ENCODE results near the gene GGN. TPM values are rescaled to one million over a fixed set of nuclear protein-coding genes. Genes with fewer than 3 reads are reported as not detected.

Gene GGN
- total RNA-seq, 1 donor from 2014 or later: 1.8 TPM

GRCh38 chr19:38391911-38392464, 4.2 kb upstream of the GGN start:
- TF ChIP-seq, protein P1, sequence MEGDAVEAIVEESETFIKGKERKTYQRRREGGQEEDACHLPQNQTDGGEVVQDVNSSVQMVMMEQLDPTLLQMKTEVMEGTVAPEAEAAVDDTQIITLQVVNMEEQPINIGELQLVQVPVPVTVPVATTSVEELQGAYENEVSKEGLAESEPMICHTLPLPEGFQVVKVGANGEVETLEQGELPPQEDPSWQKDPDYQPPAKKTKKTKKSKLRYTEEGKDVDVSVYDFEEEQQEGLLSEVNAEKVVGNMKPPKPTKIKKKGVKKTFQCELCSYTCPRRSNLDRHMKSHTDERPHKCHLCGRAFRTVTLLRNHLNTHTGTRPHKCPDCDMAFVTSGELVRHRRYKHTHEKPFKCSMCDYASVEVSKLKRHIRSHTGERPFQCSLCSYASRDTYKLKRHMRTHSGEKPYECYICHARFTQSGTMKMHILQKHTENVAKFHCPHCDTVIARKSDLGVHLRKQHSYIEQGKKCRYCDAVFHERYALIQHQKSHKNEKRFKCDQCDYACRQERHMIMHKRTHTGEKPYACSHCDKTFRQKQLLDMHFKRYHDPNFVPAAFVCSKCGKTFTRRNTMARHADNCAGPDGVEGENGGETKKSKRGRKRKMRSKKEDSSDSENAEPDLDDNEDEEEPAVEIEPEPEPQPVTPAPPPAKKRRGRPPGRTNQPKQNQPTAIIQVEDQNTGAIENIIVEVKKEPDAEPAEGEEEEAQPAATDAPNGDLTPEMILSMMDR (conservative IDR thresholded peaks at IDR 0.05; ENCODE audit: low read depth, low read length): no peak
- no peak for DNase-seq (ENCODE audit: low read depth)
- no peak overlapping the region for H3K4me3 ChIP-seq (ENCODE audit: low read depth, low read length)

GRCh38 chr19:38389957-38390924, 2.4 kb upstream of the GGN start:
- peak overlapping the region; percentile 100 for H3K4me3 ChIP-seq (ENCODE audit: low read depth, low read length)
- no peak for DNase-seq (ENCODE audit: low read depth)
- TF ChIP-seq, protein P1 (conservative IDR thresholded peaks at IDR 0.05; ENCODE audit: low read depth, low read length): no peak

GRCh38 chr19:38389101-38389925, 1.5 kb upstream of the GGN start:
- no peak for DNase-seq (ENCODE audit: low read depth)
- peak overlapping the region; percentile 100 for H3K4me3 ChIP-seq (ENCODE audit: low read depth, low read length)
- TF ChIP-seq, protein P1 (conservative IDR thresholded peaks at IDR 0.05; ENCODE audit: low read depth, low read length): no peak

DNA sequence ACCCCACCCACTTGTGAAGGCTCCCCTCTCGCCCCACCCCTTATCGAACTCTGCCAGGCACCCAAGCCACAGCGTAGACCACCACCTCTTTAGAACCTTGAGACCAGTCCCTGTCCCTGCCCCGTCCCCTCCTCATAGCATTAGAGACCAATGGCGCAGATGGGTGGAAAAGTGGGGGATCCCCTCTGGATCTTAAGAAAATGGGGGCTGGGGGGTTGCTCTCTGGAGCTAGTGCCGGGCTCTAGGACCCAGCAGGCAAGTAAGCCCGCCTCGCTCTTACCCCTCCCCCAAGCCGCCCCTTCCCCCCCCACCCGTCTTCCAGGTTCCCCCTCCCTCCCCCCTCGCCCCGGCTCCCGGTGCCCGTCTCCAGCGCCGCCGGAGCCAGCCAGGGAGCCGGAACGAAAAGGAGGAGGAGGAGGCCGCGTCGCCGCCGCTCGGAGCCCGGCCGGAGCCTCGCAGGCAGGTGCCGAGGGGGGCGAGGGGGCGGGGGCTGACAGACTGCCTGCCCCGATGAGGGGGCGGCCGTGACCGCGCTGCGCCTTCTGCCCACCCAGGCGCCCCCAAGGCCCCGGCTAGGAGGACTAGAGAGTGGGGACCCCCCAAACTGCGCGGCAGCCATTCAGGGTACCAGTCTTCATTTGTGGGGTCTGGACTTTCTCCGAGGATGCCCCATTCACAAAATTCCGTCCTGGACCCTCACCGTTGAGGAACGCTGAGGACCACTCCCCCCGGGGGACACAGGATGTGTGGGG, 691 bp upstream of the GGN start, which contains the start of gene SPRED3:
TSS of gene SPRED3 (plus strand) at position 349 of the 752 bp plus-strand sequence. CDS start 1,606 bp downstream, outside the sequence.
- no peak for DNase-seq (ENCODE audit: low read depth)
- TF ChIP-seq, protein P1 (conservative IDR thresholded peaks at IDR 0.05; ENCODE audit: low read depth, low read length): no peak
- peak within 1 kb of the TSS; percentile 100 for H3K4me3 ChIP-seq (ENCODE audit: low read depth, low read length)

DNA sequence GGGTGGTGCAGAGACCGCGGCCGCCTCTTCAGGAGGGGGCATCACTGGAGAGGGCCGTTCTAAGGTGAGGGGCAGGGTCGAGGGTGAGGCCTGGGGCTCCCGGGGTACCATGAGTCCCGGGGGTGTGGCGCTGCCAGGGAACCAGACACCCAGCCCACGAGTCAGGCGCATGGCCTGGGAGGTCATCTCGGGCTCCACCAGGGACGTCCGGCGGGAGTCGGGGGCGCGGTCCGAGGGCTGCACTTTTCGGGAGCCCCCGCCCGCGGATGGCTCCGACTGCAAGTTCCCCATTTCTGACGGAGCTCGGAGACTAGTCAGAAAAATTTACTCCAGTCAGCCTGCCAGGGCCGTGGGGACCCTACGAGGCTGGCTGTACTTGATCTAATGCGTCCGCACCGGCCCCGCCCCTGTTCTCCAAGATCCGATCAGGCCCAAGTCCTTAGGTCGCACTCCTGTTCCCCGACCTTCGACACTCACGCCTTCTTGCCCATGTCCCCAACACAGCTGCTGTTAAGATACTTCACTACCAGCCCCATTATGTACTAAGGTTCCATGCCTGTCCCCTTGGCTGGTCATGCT, 774 bp downstream of the GGN start:
- TF ChIP-seq, protein P1 (conservative IDR thresholded peaks at IDR 0.05; ENCODE audit: low read depth, low read length): no peak
- peak overlapping the region; percentile 100 for H3K4me3 ChIP-seq (ENCODE audit: low read depth, low read length)
- DNase-seq (ENCODE audit: low read depth): no peak
